H9 (cell line): ENCODE results near the gene CFAP97. TPM values are rescaled to one million over a fixed set of nuclear protein-coding genes. Genes with fewer than 3 reads are reported as not detected.

Experiments
- DNase-seq: peaks from one replicate; pipeline ENCODE4 v3.0.0-alpha.2; 2017
- H2AFZ ChIP-seq: one replicate; pipeline ENCODE4 v1.6.1; 2013; ENCODE audit warnings: mild to moderate bottlenecking, low read length, control low read depth, moderate library complexity
- H2AK5ac ChIP-seq: 2 replicates; pipeline ENCODE4 v1.6.1; 2013; ENCODE audit warnings: low read length, control low read depth, mixed read lengths; ENCODE audit not compliant: insufficient read length
- H2BK120ac ChIP-seq: one replicate; pipeline ENCODE4 v1.6.1; 2013; ENCODE audit warnings: low read depth, mild to moderate bottlenecking, low read length, control low read depth, inconsistent platforms; ENCODE audit not compliant: poor library complexity, severe bottlenecking
- H2BK12ac ChIP-seq: 2 replicates; pipeline ENCODE4 v1.6.1; 2013; ENCODE audit warnings: low read length, control low read depth, mixed read lengths, low read depth; ENCODE audit not compliant: insufficient read length
- H2BK15ac ChIP-seq: 2 replicates; pipeline ENCODE4 v1.6.1; 2013; ENCODE audit warnings: low read depth, low read length, control low read depth
- H2BK20ac ChIP-seq: one replicate; pipeline ENCODE4 v1.6.1; 2013; ENCODE audit warnings: low read depth, mild to moderate bottlenecking, low read length, control low read depth, inconsistent platforms; ENCODE audit not compliant: poor library complexity, severe bottlenecking
- H2BK5ac ChIP-seq: 2 replicates; pipeline ENCODE4 v1.6.1; 2013; ENCODE audit warnings: low read length, control low read depth, mixed read lengths; ENCODE audit not compliant: insufficient read length
- H3K14ac ChIP-seq: 2 replicates; pipeline ENCODE4 v1.6.1; 2013; ENCODE audit warnings: low read length, control low read depth; ENCODE audit not compliant: insufficient read depth
- H3K18ac ChIP-seq: 2 replicates; pipeline ENCODE4 v1.6.1; 2013; ENCODE audit warnings: low read depth, mild to moderate bottlenecking, mixed read lengths, low read length, control low read depth; ENCODE audit not compliant: insufficient read length
- H3K23ac ChIP-seq: 2 replicates; pipeline ENCODE4 v1.6.1; 2013; ENCODE audit warnings: low read length, control low read depth, mixed read lengths, low read depth; ENCODE audit not compliant: insufficient read length
- H3K23me2 ChIP-seq: 2 replicates; pipeline ENCODE4 v1.6.1; 2013; ENCODE audit warnings: low read depth, mild to moderate bottlenecking, mixed read lengths, low read length, control low read depth; ENCODE audit not compliant: insufficient read length, poor library complexity, severe bottlenecking
- H3K27ac ChIP-seq: 2 replicates; pipeline ENCODE4 v1.5.1; 2013; ENCODE audit warnings: low read length, control low read depth, mixed read lengths, low read depth; ENCODE audit not compliant: insufficient read length
- H3K27me3 ChIP-seq: 2 replicates; pipeline ENCODE4 v1.6.1; 2013; ENCODE audit warnings: low read length, control low read depth, inconsistent platforms; ENCODE audit not compliant: insufficient read depth
- H3K4ac ChIP-seq: 2 replicates; pipeline ENCODE4 v1.6.1; 2013; ENCODE audit warnings: low read depth, mild to moderate bottlenecking, control low read depth, inconsistent platforms, low read length, moderate library complexity
- H3K4me1 ChIP-seq: 2 replicates; pipeline ENCODE4 v1.6.1; 2013; ENCODE audit warnings: low read length, control low read depth, inconsistent platforms; ENCODE audit not compliant: insufficient read depth
- H3K4me2 ChIP-seq: 2 replicates; pipeline ENCODE4 v1.6.1; 2013; ENCODE audit warnings: low read length, control low read depth, mixed read lengths; ENCODE audit not compliant: insufficient read length, insufficient read depth
- H3K56ac ChIP-seq: 2 replicates; pipeline ENCODE4 v1.6.1; 2013; ENCODE audit warnings: low read depth, mild to moderate bottlenecking, mixed read lengths, low read length, control low read depth; ENCODE audit not compliant: insufficient read length
- H3K79me1 ChIP-seq: 2 replicates; pipeline ENCODE4 v1.6.1; 2013; ENCODE audit warnings: low read depth, mild to moderate bottlenecking, moderate library complexity, low read length, control low read depth, inconsistent platforms; ENCODE audit not compliant: insufficient read depth, poor library complexity, severe bottlenecking
- H3K79me2 ChIP-seq: 2 replicates; pipeline ENCODE4 v1.6.1; 2013; ENCODE audit warnings: low read length, control low read depth, inconsistent platforms; ENCODE audit not compliant: insufficient read depth
- H3K9ac ChIP-seq: 2 replicates; pipeline ENCODE4 v1.6.1; 2013; ENCODE audit warnings: low read length, control low read depth, mixed read lengths; ENCODE audit not compliant: insufficient read length; ENCODE audit errors: extremely low read depth
- H3K9me3 ChIP-seq: one replicate; pipeline ENCODE4 v1.6.1; 2013; ENCODE audit warnings: low read depth, low read length, inconsistent platforms; ENCODE audit not compliant: control insufficient read depth
- H3T11ph ChIP-seq: one replicate; pipeline ENCODE4 v1.6.1; 2013; ENCODE audit warnings: mild to moderate bottlenecking, low read length, control low read depth, inconsistent platforms
- H4K20me1 ChIP-seq: one replicate; pipeline ENCODE4 v1.6.1; 2013; ENCODE audit not compliant: control insufficient read depth, insufficient read length, insufficient read depth
- H4K5ac ChIP-seq: 2 replicates; pipeline ENCODE4 v1.6.1; 2013; ENCODE audit warnings: low read depth, mild to moderate bottlenecking, mixed read lengths, low read length, control low read depth; ENCODE audit not compliant: insufficient read length
- H4K8ac ChIP-seq: replicated peaks from 2 replicates; pipeline ENCODE4 v1.6.1; 2013; ENCODE audit warnings: low read length, control low read depth, mixed read lengths, low read depth; ENCODE audit not compliant: insufficient read length
- H4K91ac ChIP-seq: 2 replicates; pipeline ENCODE4 v1.6.1; 2013; ENCODE audit warnings: low read depth, mild to moderate bottlenecking, moderate library complexity, mixed read lengths, low read length, control low read depth; ENCODE audit not compliant: insufficient read length
- H3K27ac Mint-ChIP-seq, 3 experiments: 2 replicates in 2 of 3; 3 replicates in 1 of 3; pipeline ENCODE4 v1.8.0; 2020 to 2021; ENCODE audit warnings: mixed read lengths in 3 of 3, mild to moderate bottlenecking in 1 of 3, moderate library complexity in 1 of 3
- H3K27me3 Mint-ChIP-seq: 2 replicates; pipeline ENCODE4 v1.8.0; 2021; ENCODE audit warnings: low read depth, mild to moderate bottlenecking, moderate library complexity, mixed read lengths
- H3K36me3 Mint-ChIP-seq, 3 experiments: 2 replicates in 2 of 3; 3 replicates in 1 of 3; pipeline ENCODE4 v1.8.0; 2020 to 2021; ENCODE audit warnings: low read depth in 3 of 3, mixed read lengths in 3 of 3; ENCODE audit not compliant: insufficient read depth in 1 of 3
- H3K4me1 Mint-ChIP-seq, 2 experiments: 2 replicates each; pipeline ENCODE4 v1.8.0; 2020; ENCODE audit warnings: mixed read lengths in 2 of 2
- H3K4me3 Mint-ChIP-seq, 2 experiments: 2 replicates in 1 of 2; 3 replicates in 1 of 2; pipeline ENCODE4 v1.8.0; 2020 to 2021; ENCODE audit warnings: mild to moderate bottlenecking in 2 of 2, mixed read lengths in 2 of 2, moderate library complexity in 1 of 2
- H3K9me3 Mint-ChIP-seq, 2 experiments: 2 replicates in 1 of 2; 3 replicates in 1 of 2; pipeline ENCODE4 v1.8.0; 2020; ENCODE audit warnings: mild to moderate bottlenecking in 2 of 2, mixed read lengths in 2 of 2, moderate library complexity in 1 of 2
- WGBS: extraction: QIAGEN DNeasy Blood & Tissue Kit; methylation state at CpG from one replicate; pipeline ENCODE4 v1.1.7; 2013; ENCODE audit warnings: missing lambda C conversion rate, low lambda C conversion rate, mixed read lengths; ENCODE audit not compliant: insufficient read length; ENCODE audit errors: extremely low coverage; 5-methylcytosine and 5-hydroxymethylcytosine counted together
- total RNA-seq: library from RNA; stranded (reverse); gene quantifications from 2 replicates; pipeline ENCODE4 v1.2.1, GENCODE V29; 2021
- TF ChIP-seq, protein P1 (sequence below): fragments of 200-600 bp; sonication (generic); conservative IDR thresholded peaks from 3 replicates; pipeline ENCODE4 v1.8.0; 2021; ENCODE audit warnings: antibody characterized with exemption, mild to moderate bottlenecking

The CFAP97 gene
- total RNA-seq, 1 experiment from 2014 or later: 39.3 TPM

DNA sequence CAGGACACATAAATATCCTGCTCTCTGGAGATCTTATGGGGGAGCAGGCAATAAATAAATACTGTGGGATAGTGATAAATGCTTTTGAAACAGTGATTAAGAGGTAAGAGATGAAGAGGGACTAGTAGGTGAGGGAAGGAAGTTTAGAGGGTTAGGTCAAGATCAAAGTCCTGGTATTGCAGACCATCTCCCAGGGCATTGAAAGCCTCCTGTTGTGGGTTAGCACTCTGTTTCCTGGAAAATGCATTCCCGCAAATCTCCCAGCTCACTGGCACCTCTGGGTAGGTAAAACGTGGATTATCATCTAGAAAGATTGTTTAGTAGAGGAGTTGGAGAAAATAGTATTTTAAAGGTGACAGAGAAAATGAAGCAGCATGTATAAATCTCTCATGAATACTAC, 7.8 kb upstream of the CFAP97 start:
- DNase-seq: no peak
- Histone ChIP-seq H3K18ac (no peak overlapping the region), H2BK120ac (no peak overlapping the region), H3K14ac (no peak overlapping the region), H4K20me1 (no peaks in the 10 kb centered on the region), H3K27ac (no peak overlapping the region), H3K4me1 (peaks cover 5% of the 10 kb centered on the region), H3K9ac (peak overlapping the region; percentile 1), H3K79me2 (peaks cover 2% of the 10 kb centered on the region; the same call in 1 of the 2 replicates), H3K27me3 (no peaks in the 10 kb centered on the region; the same call in 1 of the 2 replicates), H4K91ac (no peak overlapping the region), H3T11ph (no peak overlapping the region), H3K79me1 (no peaks in the 10 kb centered on the region), H2AK5ac (no peak overlapping the region), H2BK5ac (no peak overlapping the region), H2AFZ (no peak overlapping the region), H4K5ac (no peak overlapping the region), H4K8ac (no peak overlapping the region), H3K4me2 (peak overlapping the region; percentile 75), H3K23ac (no peak overlapping the region), H2BK12ac (no peak overlapping the region), H3K4ac (no peak overlapping the region), H3K56ac (no peak overlapping the region), H3K23me2 (peaks cover 6% of the 10 kb centered on the region), H2BK20ac (no peak overlapping the region), H2BK15ac (no peak overlapping the region), H3K9me3 (no peaks in the 10 kb centered on the region)
- TF ChIP-seq, protein P1, sequence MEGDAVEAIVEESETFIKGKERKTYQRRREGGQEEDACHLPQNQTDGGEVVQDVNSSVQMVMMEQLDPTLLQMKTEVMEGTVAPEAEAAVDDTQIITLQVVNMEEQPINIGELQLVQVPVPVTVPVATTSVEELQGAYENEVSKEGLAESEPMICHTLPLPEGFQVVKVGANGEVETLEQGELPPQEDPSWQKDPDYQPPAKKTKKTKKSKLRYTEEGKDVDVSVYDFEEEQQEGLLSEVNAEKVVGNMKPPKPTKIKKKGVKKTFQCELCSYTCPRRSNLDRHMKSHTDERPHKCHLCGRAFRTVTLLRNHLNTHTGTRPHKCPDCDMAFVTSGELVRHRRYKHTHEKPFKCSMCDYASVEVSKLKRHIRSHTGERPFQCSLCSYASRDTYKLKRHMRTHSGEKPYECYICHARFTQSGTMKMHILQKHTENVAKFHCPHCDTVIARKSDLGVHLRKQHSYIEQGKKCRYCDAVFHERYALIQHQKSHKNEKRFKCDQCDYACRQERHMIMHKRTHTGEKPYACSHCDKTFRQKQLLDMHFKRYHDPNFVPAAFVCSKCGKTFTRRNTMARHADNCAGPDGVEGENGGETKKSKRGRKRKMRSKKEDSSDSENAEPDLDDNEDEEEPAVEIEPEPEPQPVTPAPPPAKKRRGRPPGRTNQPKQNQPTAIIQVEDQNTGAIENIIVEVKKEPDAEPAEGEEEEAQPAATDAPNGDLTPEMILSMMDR: no peak
- H3K4me3 Mint-ChIP-seq: peak overlapping the region; percentile 92 to 97
- H3K4me1 Mint-ChIP-seq: peaks cover 33 to 42% of the 10 kb centered on the region in 2 experiments
- H3K9me3 Mint-ChIP-seq: 0 out of 5 replicates have a peak, but pooled peaks cover 0 to 1% of the 10 kb centered on the region in 2 experiments
- no CpG with 5 or more reads among the region's 2 CpGs for WGBS
- peaks cover 16% of the 10 kb centered on the region for H3K27me3 Mint-ChIP-seq
- peaks cover 0 to 3% (median 0%) of the 10 kb centered on the region in 3 experiments; a peak in 3 of 7 replicates for H3K36me3 Mint-ChIP-seq
- no peak overlapping the region for H3K27ac Mint-ChIP-seq
